Left ventricle myocardium inferior (tissue), 1 donor: ENCODE results near the gene TSEN54. TPM values are rescaled to one million over a fixed set of nuclear protein-coding genes. Genes with fewer than 3 reads are reported as not detected.

Experiments used
- DNase-seq: peaks from one replicate; pipeline ENCODE4 v3.0.0-alpha.2; 2020
- H3K27ac ChIP-seq: fragments of 200-600 bp; replicated peaks from 2 replicates; pipeline ENCODE4 v1.8.0; 2021
- H3K27me3 ChIP-seq: fragments of 200-600 bp; 2 replicates; pipeline ENCODE4 v1.8.0; 2021; ENCODE audit warnings: low read depth
- H3K36me3 ChIP-seq: fragments of 200-600 bp; 2 replicates; pipeline ENCODE4 v1.8.0; 2021
- H3K4me1 ChIP-seq: fragments of 200-600 bp; 2 replicates; pipeline ENCODE4 v1.8.0; 2021
- H3K4me3 ChIP-seq: fragments of 200-600 bp; 2 replicates; pipeline ENCODE4 v1.8.0; 2021; ENCODE audit warnings: mild to moderate bottlenecking, moderate library complexity
- H3K9me3 ChIP-seq: fragments of 200-600 bp; replicated peaks from 2 replicates; pipeline ENCODE4 v1.8.0; 2021
- CTCF ChIP-seq: fragments of 200-600 bp; IDR thresholded peaks from 2 replicates; pipeline ENCODE4 v1.8.0; 2021; ENCODE audit warnings: antibody characterized with exemption, mild to moderate bottlenecking, borderline replicate concordance
- intact Hi-C: fragments of 100-400 bp; cut with micrococcal nuclease; formaldehyde crosslinking; loops from one replicate; pipeline ENCODE4 v1.11.0; 2022
- total RNA-seq: library from RNA; stranded (reverse); fragmentation: NEBNext Ultra II Directional; extraction: Animal tissue kit (Norgen Biotek cat#: 25700); gene quantifications from one replicate; pipeline ENCODE4 v1.2.1, GENCODE V29; 2021
- donor health status: DM: no; HTN: yes; CAD: no; lungs with severe emphysema.

TSEN54 gene
- total RNA-seq, 1 donor from 2014 or later: 6.8 TPM

GRCh38 chr17:75546181-75546580 is 29.9 kb downstream of the TSEN54 start:
- intact Hi-C loops: no loop called here
- no peaks in the 10 kb centered on the region for H3K27me3 ChIP-seq
- TF ChIP-seq CTCF: no peak
- H3K4me1 ChIP-seq: peaks cover 4% of the 10 kb centered on the region
- no peaks in the 10 kb centered on the region for H3K36me3 ChIP-seq
- no peaks in the 10 kb centered on the region for H3K9me3 ChIP-seq
- H3K4me3 ChIP-seq: no peak overlapping the region
- no peak for DNase-seq
- H3K27ac ChIP-seq: no peak overlapping the region

DNA sequence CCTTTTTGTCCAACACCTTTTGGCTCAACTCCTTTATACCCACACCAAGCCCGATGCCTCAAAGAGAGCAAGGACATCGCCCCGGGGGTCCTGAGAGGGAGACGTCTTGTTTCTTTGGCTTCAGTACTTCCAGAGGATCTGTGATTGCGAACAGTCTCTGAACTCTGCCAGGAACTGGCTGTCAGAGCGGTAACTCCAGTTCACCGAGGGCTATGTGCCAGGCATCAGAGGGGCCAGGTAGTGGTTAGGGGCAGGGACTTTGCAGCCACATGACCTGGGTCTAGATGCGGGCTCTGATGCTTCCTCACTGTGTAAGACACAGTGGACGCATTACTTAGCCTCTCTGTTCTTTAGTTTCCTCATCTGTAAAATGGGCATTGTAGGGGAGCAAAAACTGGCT is 30.8 kb downstream of the TSEN54 start:
- H3K27ac ChIP-seq: no peak overlapping the region
- no peaks in the 10 kb centered on the region for H3K27me3 ChIP-seq
- no peak overlapping the region for H3K4me3 ChIP-seq
- no peak for TF ChIP-seq CTCF
- H3K36me3 ChIP-seq: no peaks in the 10 kb centered on the region
- intact Hi-C loops: no loop called here
- no peak for DNase-seq
- no peaks in the 10 kb centered on the region for H3K9me3 ChIP-seq
- H3K4me1 ChIP-seq: peaks cover 4% of the 10 kb centered on the region

DNA sequence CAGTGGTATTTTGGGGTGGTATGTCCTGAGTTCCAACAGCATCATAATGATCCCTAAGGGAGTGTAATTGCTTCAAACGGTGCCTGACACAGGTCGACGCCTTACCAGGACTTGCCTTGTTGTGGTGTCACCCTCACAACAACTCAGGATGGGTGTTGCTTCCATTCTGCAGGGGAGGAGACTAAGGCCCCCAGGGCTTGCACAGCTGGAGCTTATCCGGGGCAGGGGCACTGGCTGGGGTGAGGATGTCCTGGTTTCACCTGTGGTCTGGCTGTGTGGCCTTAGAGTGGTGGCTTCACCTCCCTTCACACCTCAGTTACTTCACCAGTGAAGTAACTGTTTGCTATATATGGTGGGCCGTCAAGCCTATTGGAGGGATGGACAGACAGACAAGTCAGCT is 32.5 kb downstream of the TSEN54 start:
- no peak for DNase-seq
- no peaks in the 10 kb centered on the region for H3K27me3 ChIP-seq
- H3K36me3 ChIP-seq: no peaks in the 10 kb centered on the region
- no peak overlapping the region for H3K4me3 ChIP-seq
- H3K9me3 ChIP-seq: no peaks in the 10 kb centered on the region
- no peak for TF ChIP-seq CTCF
- intact Hi-C loops: no loop called here
- H3K27ac ChIP-seq: no peak overlapping the region
- peaks cover 7% of the 10 kb centered on the region for H3K4me1 ChIP-seq

GRCh38 chr17:75549246-75550138 is 33.2 kb downstream of the TSEN54 start:
- H3K27me3 ChIP-seq: no peaks in the 10 kb centered on the region
- H3K9me3 ChIP-seq: no peaks in the 10 kb centered on the region
- no peak for TF ChIP-seq CTCF
- intact Hi-C loops: no loop called here
- DNase-seq: no peak
- peaks cover 7% of the 10 kb centered on the region for H3K4me1 ChIP-seq
- H3K4me3 ChIP-seq: no peak overlapping the region
- no peak overlapping the region for H3K27ac ChIP-seq
- no peaks in the 10 kb centered on the region for H3K36me3 ChIP-seq

GRCh38 chr17:75550139-75550465 is 33.8 kb downstream of the TSEN54 start:
- H3K36me3 ChIP-seq: no peaks in the 10 kb centered on the region
- no peak for DNase-seq
- intact Hi-C loops: no loop called here

More at GRCh38 chr17:75550139-75550465, 33.8 kb downstream of the TSEN54 start:
- no peak for TF ChIP-seq CTCF
- H3K4me1 ChIP-seq: peaks cover 7% of the 10 kb centered on the region
- no peaks in the 10 kb centered on the region for H3K9me3 ChIP-seq
- no peak overlapping the region for H3K4me3 ChIP-seq
- no peak overlapping the region for H3K27ac ChIP-seq
- H3K27me3 ChIP-seq: no peaks in the 10 kb centered on the region
